Cortex of kidney (tissue), 1 donor: Measurements from ENCODE around the gene SV2A.
"Not testable (repeated sequence)": the region's sequence is repeated elsewhere in the genome, so short reads cannot be mapped to it uniquely, and the experiment has no call there.

ENCODE experiments used
- DNase-seq: peaks from one replicate; lab custom pipeline; 2025; lab: John Stamatoyannopoulos, UW

Gene SV2A

DNA sequence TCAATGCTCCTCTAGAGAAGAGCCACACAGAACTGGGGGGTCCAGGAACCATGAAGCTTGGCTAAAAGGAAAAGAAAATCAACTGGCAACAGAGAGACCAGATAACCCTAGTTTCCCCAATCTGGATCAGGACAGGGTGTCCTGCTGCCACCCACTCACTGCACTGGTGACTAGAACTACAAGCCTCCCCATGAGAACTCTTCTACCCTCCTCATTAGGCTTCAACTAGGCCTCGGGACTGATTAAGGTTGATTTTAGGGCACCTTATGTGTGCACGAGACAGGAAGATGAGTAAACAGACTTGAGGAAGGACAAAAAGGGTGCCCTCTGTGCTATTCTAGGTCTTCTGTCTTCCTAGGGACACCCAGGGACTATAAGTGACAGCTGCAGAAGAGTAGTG lies 12.2 kb upstream of the SV2A start:
- no peak for DNase-seq

DNA sequence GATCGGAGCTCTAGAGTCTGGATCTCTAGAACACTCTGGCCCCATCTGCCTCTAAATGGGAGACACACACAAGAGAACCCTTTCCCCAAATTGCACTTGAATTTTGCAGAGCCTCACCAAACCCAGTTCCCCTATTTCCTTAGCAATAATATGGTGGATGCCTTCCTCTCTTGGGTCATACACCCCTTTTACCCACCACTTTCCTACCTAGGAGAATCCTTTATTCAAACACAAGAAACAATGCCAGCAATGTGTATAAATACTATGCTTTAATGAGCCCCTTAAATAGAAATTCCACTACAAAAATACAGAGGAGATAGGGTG lies 10.7 kb upstream of the SV2A start:
- no peak for DNase-seq

DNA sequence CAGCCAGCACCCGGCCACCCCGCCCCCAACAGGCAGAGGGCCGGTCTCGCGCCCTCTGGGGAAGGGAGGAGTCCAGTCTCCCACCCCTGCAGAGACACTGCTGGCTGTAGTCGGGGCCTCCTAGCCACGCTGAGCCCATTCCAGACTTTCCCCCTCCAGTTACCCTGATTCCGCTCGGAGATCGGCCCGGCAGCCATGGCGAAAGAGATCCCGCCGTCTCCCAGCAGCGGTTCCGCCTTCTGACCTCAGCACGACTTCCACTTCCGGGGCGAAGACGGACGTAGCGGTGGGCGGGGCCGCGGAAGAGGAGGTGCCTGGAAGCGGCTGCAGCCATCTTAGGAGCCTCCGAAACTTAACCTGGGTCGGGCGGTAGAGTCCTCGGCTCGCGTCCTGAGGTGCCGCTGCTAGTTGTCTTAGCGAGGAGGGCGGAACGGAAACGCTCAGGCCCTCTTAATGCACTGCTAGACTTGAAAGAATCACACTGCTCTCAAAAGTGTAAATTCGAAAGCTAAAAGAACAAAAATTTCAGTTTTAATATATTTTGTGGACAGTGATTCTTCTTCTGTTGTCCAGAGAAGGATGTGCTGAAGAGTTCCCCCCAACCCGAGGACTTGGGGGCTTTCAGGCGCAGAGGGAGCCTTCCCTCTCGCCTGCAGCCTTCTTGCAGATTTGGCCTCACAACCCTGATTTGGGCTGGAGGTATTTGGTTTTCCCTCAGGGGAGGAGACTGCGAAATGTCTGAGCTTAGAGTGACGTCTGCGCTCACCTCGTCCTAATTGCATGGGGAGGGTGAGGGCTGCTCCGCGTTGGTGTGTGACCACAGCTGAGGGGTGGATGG lies 10.1 kb upstream of the SV2A start, which contains the start of gene SF3B4:
Gene SF3B4 (minus strand): TSS at position 241 of the 838 bp plus-strand sequence. CDS start 44 bp downstream, at position 197.
- no peak for DNase-seq

DNA sequence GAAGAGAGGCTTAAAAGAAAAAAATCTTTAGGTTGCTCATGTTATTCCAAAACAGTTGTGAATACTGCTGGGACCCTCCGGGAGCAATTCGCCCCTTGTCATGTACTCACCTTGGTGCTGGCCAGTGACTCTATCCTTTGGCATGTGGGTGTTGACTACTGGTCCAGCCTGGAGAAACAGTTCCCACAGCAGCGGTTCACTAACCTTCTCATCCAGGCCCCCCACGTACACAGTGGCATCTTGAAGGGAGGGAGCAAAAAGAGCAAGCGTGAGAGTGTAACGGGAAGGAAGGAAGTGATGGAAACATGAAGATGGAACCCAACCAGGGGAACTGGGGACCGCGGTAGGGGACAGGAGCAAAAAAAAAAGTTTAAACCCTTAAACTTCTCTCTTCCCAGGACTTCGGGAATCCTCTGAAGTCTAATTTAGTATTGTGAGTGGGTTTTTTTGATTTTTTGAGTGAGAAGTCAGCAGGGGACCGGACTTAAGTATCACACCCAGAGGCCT lies 9.5 kb upstream of the SV2A start:
- DNase-seq: no peak

DNA sequence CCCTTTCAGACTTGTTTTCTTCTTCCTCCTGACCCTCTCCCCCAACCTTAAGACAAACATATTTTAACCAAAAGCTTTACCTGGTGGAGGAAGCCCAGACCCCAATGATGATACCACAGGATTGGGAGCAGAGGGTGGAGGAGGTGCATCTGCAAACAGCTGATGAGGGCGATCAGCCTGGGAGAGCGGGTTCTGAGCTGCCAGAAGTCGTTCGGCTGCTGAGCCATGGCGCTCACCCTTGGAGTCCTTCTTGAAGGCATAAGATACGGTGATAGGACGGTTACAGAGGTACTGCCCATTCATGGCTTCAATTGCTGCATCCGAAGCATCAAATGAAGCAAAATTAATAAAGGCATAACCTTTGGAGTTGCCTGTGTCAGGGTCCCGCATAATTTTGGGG lies 8.7 kb upstream of the SV2A start:
- no peak for DNase-seq

DNA sequence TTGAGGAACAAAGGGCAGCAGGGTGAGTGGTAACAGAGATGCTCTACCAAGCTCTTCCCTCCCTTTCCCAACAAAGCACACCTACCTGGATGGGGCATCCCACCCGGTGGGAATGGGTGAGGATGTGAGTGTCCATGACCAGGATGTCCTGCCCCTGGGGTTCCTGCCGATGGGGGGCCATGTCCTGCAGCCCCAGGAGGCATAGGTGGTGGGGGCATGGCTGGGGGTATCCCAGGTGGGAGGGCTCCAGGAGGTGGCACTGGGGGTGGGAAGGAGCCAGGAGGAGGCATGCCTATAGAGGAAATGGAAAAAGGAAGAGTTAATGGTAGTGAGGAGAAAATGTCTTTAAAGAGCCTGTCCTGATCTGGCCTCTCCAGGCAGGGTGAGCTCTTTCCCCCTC lies 8.1 kb upstream of the SV2A start:
- DNase-seq: no peak

DNA sequence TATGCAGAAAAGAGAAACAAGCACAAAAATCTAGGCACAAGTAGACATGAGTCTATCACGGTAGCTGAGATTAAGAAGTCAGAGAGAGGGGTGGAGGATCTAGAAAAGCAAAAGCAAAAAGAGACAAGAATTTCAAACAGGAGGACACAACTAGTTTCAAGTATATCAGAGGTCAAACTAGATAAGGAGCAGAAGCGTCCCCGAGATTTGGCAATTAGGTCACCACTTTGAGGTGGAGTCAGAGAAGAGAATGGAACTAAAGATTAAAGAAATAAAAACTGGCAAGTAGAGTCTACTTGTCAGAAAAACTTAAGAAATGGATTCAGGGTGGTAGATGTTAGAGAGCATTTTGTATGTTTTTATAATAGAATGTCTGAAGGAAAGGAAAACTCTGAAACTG lies 7.7 kb upstream of the SV2A start:
- no peak for DNase-seq

DNA sequence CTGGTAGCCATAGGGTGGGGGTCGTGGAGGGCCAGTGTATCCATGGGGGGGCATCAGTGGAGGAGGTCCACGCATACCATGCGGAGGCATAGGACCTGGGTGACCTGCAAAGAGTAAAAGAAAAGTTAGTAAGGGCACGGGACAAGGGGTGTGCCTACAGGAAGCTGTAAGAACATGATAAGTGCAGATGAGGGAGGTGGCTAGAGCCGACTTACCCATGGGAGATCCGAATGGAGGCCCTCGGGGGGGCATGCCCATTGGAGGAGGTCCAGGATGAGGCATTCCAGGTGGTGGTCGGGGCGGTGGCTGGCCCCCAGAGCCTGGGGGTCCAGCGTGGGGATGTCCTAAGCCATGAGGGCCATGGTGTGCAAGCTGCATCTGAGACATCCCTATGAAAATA lies 6.0 kb upstream of the SV2A start:
- no peak for DNase-seq

DNA sequence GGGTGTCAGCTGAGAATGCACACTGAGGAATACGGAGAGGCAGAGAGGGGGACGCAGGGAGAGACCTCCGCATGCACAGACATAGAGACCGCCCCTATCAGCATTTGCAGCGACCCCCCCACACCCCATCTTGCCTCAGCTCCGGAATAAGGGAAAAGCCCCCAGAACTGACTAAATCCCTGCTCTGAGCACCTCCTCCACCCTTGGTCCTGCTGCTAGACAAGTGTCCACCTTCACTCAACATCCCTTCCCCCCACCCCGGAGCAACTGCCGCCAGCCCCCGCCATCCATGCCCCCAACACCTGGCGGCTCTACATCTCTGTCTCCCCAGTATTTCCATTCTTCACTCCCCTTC lies 769 bp downstream of the SV2A start:
- no peak for DNase-seq

DNA sequence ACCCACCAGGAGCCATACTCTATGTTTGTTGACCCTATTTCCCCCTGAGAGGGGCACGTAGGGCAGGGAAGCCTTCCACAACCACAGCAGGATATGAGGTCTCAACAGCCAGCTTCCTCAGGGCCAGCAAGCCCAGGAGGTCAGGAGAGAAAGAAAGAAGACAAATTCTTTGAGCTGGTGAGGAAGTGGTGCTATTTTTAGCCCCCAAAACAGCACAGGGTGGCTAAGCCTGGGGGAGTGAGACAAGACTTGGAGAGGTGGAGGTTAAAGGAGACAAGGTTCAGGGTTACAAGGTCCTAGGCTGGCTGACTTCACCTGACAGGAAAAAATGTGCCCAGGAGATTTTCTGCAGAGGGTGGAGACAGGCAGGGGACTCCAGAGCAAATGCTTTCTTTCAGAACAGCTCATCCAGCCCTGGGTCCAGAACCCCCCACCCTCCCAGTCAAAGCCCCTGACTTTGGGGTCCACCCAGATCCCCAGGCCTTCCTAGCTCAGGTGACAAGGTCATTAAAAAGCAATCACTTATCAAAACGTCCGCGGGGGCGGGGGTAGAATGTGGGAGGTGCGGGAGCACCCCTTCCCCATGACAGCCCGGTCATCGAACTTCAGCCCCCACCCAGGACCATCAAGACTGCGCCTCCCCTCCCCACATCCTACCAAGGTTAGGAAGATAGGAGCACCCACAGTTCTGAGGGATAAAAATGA lies 1.3 kb downstream of the SV2A start:
- no peak for DNase-seq

DNA sequence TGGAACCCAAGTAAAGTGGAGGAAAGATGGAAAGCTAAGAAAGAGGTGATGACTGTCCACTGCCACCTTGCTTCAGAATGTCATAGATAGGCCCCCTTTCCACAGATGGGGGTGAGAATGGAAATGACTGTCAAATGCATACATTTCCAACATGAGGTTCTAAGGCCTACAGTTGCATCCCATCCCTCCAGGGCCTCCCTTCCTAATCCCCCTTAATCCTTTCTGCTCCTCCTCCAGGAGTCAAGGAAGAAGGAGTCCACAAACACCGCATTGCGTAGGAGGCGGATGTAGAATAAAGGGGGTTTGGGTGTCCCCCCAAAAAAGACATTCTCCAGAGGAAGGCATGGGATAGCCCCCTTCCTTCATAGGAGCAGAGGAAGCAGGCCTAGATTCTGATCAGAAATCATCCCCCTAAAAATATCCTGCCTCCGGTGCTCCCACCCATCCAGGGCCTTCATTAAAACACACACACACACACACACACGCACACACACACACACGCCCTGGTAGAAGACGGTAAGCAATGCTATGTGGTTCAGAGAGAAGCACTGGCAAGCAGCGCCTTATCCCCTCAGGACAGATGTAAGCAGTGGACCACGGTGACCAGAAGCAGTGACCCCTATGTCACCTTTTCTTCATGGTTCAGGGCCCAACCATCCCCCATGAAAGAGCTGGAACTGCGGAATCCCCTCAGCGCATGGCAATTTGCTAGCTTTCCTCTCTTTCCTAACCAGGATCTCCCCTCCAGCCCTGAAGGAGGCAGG lies 2.0 kb downstream of the SV2A start:
- DNase-seq: no peak

DNA sequence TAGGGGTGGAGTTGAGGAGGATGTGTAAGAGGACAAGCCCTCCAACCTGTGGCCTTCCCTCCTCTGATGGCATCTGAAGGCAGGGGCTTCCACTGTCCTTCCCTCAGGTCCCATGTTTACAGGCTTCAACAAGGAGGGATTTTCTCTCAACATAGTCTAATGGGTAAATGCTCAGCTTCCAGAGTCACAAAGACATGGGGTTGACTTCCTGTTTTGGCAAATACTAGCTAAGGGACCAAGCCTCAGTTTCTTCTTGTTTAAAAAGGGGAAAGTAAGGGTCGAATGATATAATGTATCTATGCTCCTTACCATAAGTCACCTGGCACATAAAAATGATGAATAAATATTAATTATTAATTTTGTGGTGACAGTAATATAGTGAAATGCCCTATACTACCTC lies 3.1 kb downstream of the SV2A start:
- no peak for DNase-seq

DNA sequence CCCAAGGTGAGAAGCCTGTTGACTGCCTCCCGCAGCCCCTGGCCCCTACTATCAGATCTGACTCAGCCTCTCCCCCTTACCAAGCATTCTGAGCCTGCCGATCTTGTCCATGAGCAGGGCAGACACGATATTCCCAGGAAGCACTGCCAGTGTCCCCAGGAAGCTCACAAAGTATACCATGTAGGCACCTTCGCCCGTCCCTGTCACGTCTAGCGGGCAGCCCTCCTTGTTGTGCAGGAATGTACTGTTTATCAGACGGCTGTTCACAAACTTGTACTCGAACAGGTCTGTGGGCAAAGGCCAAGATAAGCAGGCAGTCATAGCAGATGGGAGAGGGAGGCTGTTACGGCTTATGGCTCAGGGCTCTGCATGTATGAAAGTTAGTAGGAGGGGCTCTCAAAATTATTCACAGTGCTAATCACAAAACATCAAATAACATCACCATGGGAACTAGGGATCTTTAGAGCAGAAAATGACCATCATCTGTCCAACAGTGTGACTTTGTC lies 11.0 kb downstream of the SV2A start:
- no peak for DNase-seq

DNA sequence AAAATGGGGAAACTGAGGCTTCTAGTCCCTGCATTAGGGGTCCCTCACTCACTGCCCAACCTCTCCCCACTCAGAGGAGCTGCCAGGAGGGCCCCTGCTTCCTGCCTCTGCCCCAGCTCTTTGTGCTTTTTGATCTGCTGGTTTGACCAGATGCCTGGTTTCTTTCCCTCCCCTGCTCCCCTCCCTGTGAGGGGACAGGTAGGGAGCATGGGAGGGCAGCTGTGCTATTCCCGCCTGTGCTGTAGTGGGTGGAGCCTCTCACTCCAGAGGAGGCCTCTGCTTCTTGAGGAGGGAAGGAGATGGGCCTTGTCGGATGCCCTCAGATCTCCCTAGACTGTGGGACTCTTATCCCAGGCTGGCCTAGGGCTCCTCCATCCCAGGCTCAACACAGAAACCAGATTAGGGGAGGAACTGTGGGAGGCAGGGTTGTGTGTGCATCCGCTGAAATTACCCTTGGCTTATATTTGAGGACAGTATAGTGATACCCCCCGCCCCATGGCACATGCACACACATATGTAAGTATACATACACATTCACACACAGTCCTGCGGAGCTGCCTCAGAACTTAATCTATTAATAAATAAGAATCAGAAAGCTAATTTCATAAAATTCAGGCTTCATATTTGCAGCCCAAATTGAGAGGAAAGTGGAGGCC lies 13.7 kb downstream of the SV2A start:
- no peak for DNase-seq

DNA sequence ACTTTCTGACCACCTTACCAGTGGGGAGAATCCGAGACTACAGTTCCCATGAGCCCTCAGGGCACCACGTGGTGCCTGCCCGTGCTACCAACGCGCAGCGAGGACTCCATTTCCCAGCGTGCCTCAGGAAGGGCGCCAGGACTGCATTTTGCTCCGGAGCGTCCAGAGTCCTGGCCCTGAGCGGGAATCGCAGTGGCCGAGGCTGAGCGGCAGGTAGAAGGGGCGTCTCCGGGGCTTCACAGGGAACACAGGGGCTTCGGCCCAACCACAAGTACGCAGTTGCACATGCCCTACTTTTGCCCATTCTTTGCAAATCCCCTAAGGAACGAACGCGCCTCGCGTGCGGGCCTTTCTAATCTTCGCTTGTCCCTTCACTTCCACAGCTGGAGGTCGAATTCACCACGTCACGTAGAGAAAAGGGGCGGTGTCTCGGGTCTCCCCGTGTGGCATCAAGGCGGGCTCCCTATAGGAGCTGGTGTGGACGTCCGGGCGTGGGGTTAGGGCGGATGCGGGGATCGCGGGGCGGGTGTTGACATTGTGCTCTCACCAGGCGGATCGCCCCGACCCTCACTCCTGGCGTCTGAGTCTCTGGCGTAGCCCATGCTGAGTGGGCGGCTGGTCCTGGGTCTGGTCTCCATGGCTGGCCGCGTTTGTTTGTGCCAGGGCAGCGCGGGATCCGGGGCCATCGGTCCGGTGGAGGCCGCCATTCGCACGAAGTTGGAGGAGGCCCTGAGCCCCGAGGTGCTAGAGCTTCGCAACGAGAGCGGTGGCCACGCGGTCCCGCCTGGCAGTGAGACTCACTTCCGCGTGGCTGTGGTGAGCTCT lies 18.0 kb downstream of the SV2A start, which contains the start of gene BOLA1:
Gene BOLA1 (plus strand): TSS at position 109 of the 825 bp plus-strand sequence. CDS start 492 bp downstream, at position 601.
- DNase-seq: peak; percentile 46

DNA sequence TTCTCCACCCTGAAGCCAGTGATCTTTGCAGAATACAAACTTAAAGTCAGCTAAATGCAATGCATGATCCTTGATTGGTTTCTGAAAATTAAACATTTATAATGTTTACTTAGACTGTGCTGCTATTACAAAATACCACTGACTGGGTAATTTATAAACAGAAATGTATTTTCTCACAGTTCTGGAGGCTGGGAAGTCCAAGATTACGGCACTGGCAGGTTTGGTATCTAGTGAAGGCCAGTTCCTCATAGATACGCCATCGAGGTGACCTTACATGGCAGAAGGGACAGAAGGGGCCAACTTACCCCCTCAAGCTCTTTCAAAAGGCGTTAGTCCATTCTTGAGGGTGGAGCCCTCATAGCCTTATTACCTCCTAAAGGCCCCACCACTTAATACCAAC lies 21.1 kb downstream of the SV2A start:
- no peak for DNase-seq

DNA sequence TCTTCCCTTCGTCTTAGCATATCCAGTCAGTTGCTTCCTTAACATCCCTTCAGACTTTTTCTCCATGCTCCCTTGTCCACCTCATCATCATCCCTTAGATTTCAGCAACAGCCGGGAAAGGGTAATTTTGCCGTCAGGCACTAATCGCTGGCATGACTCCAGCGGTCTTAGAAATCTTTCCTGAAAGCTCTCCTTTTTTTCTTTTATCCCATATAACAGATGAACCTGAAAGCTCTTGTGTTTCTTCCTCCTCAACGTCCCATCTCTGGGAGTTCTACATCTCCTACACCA lies 28.7 kb downstream of the SV2A start:
- no peak for DNase-seq

DNA sequence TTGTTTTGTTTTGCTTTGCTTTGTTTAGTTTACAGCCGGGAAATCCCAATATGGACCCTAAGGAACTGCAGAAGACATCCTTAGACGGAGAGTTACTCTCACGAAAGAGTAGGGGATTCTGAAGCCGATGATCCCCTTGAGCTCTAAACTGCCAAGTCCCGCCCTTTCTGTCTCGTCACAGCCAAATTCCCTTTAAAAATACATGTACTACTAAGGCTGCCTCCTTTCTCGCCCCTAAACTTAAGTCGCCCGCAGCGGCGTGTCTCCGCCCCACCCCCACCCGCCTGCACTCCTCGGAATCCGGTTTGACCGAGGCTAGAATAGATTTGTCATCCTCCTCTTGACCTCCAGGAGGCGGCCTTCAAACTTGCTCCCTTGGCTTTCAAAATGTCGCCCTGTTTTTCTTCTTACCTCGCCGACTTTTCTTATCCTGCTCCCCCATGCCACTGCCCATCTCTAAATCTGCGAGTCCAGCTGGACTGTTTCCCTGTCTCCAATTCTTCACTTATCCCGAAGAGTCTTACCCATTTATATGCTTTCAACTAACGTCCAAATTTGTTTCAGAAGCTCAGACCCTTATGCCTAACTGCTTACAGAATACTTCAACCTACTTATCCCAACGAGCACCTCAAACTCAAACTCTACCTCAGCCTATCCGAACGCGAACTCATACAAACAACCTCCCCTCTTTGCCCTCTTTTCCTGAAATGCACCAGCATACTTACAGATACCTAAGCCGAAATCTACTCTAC lies 29.2 kb downstream of the SV2A start:
- no peak for DNase-seq

DNA sequence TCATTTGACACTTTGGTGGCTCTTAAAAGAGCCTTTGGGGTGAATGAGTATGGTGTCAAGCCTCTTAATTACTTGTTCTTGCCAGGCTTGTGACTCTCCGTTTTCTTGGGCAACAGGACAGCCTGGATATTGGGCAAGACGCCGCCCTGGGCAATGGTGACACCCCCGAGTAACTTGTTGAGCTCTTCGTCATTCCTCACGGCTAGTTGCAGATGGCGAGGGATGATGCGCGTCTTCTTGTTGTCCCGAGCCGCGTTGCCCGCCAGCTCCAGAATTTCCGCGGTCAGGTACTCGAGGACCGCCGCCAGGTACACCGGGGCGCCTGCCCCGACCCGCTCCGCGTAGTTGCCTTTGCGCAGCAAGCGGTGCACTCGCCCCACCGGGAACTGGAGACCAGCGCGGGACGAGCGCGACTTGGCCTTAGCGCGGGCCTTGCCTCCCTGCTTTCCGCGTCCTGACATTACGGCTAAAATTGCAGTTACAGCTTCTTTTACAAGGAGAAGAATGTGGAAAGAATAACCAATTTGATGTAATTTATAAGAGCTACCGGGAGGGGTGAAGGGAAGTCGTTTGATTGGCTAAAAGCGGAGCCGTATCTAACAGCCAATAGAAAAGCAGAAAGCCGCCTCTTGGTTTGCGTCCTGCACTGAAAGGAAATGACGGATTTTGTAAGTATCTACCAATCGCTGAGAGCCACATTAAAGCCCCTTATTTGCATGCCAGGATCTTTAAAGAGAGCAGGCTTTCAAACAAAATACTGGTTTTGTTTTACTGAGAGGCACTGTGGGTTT lies 30.0 kb downstream of the SV2A start:
- DNase-seq: no peak

DNA sequence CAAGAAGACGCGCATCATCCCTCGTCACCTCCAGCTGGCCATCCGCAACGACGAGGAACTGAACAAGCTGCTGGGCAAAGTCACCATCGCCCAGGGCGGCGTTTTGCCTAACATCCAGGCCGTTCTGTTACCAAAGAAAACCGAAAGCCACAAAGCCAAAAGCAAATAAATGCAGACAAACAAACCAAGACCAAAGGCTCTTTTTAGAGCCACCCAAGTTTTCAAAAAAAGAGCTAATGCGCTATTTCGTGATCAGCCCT lies 30.5 kb downstream of the SV2A start:
- DNase-seq: not testable (repeated sequence)
